LNCAP (cell line): ENCODE results near the gene WAPL.

Experiments used
- CTCF ChIP-seq: fragments of 450-650 bp; IDR thresholded peaks from 2 replicates; pipeline ENCODE4 v1.5.1; 2017; ENCODE audit warnings: mild to moderate bottlenecking

WAPL gene

GRCh38 chr10:86489960-86490612 is 31.5 kb downstream of the WAPL start:
- TF ChIP-seq CTCF = no peak

GRCh38 chr10:86489071-86489810 is 32.4 kb downstream of the WAPL start:
- no peak for TF ChIP-seq CTCF

GRCh38 chr10:86486856-86487255 is 34.7 kb downstream of the WAPL start:
- no peak for TF ChIP-seq CTCF

GRCh38 chr10:86483664-86484063 is 37.9 kb downstream of the WAPL start:
- no peak for TF ChIP-seq CTCF

GRCh38 chr10:86481761-86482160 is 39.8 kb downstream of the WAPL start:
- no peak for TF ChIP-seq CTCF

- TF ChIP-seq CTCF = no peak
These were observed 41.0 kb downstream of the WAPL start for GRCh38 chr10:86480571-86480970.

- no peak for TF ChIP-seq CTCF
These were observed 49.5 kb downstream of the WAPL start for GRCh38 chr10:86472061-86472460.
